ENCODE data around the gene PHGDH. TPM values are rescaled to one million over a fixed set of nuclear protein-coding genes. Genes with fewer than 3 reads are reported as not detected.

The PHGDH gene
- total RNA-seq, 1 experiment from 2014 or later: 373 TPM

DNA sequence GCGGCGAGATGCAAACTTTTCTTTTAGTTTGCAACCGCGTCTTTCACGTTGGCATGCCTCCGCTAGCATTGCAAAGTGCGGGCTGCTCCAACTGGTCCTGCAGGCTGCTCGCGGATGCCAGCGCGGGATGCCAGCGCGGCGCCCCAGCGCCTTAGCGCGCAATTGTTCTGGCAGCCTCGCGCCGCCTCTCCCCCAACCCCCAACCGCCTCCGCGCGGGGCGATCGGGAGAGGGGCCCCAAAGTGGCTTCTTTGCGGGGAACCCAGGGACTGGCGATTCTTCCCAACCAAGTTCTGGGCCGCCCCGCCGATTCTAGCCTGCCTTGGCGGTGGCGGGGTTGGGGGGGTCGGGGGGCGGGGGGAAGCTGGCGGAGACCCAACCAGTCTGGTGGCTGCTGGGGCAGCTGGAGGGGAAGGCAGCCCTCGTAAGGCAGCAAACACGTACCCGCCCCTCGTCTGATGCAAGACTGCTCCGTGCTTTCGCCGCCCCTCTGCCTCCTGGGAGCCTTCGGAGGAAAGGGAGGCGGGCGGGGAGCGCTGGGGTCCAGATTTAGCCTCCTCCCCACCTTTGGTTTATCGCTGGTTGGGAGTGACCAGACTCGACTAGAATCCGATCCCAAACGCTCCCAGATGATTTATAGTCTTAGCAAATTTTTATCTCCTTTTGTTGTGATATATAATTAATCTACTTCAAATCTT, 756 bp downstream of the PHGDH start:
- Histone ChIP-seq H3K27me3 (ENCODE audit: insufficient read depth, low read depth) (no peaks in the 10 kb centered on the region), H4K20me1 (ENCODE audit: insufficient read depth) (peaks cover 32% of the 10 kb centered on the region), H3K36me3 (ENCODE audit: low read depth) (peaks cover 29% of the 10 kb centered on the region), H3K4me2 (peak overlapping the region; percentile 98), H3K79me2 (ENCODE audit: low read depth) (peaks cover 53% of the 10 kb centered on the region), H3K27ac (peak overlapping the region; percentile 85), H2AFZ (peak overlapping the region; percentile 74), H3K4me1 (replicated peaks; ENCODE audit: insufficient read depth) (peaks cover 34% of the 10 kb centered on the region), H3K9me3 (ENCODE audit: insufficient read depth, low read depth) (no peaks in the 10 kb centered on the region), H3K4me3 (peak overlapping the region; percentile 93), H3K9me2 (ENCODE audit: insufficient read depth) (no peaks in the 10 kb centered on the region), H3F3A (ENCODE audit: insufficient read depth, low read depth) (peaks cover 14% of the 10 kb centered on the region; the same call in 1 of the 2 replicates)
- TF ChIP-seq CTCF (conservative IDR thresholded peaks at IDR 0.05) (no peak), EZH2 (IDR thresholded peaks at IDR 0.05; ENCODE audit: low read depth) (no peak)
- ChIA-PET CTCF (interaction anchor here (0.5 to 0.8 kb wide), 3 partner anchors 19 to 122 kb away, joined by 3 to 4 read pairs (median 3); no protein-coding TSS in a partner anchor), POLR2A (ENCODE audit: unreplicated experiment) (interaction anchor here (0.6 to 1.2 kb wide), 7 partner anchors 16 to 1147 kb away, joined by 3 to 42 read pairs (median 7); partner anchors contain the start of gene ZNF697)
- DNase-seq: peak; percentile 83 to 90
- no TSS peak for BruUV-seq (replicated peaks)
- intact Hi-C loops (cut with micrococcal nuclease; ENCODE audit: unreplicated experiment): loop anchor here (1.0 kb wide), 2 partner anchors 19 to 38 kb away; no protein-coding TSS in a partner anchor

GRCh38 chr1:119713039-119713748, 1.5 kb downstream of the PHGDH start:
- ChIA-PET POLR2A (ENCODE audit: unreplicated experiment) (interaction anchor here (0.7 to 1.2 kb wide), 2 partner anchors 26 to 53 kb away, joined by 3 to 5 read pairs; no protein-coding TSS in a partner anchor), CTCF (interaction anchor here (0.7 kb wide), 1 partner anchor 121 kb away, joined by 3 read pairs; no protein-coding TSS in a partner anchor)
- Histone ChIP-seq H4K20me1 (ENCODE audit: insufficient read depth) (peaks cover 39% of the 10 kb centered on the region), H3K27ac (peak overlapping the region; percentile 85), H2AFZ (peak overlapping the region; percentile 74; the same call in 1 of the 2 replicates), H3K9me3 (ENCODE audit: insufficient read depth, low read depth) (no peaks in the 10 kb centered on the region), H3K36me3 (ENCODE audit: low read depth) (peaks cover 36% of the 10 kb centered on the region), H3F3A (ENCODE audit: insufficient read depth, low read depth) (peaks cover 14% of the 10 kb centered on the region; the same call in 1 of the 2 replicates), H3K27me3 (ENCODE audit: insufficient read depth, low read depth) (no peaks in the 10 kb centered on the region), H3K4me3 (peak overlapping the region; percentile 93), H3K4me2 (peak overlapping the region; percentile 98), H3K9me2 (ENCODE audit: insufficient read depth) (no peaks in the 10 kb centered on the region), H3K79me2 (ENCODE audit: low read depth) (peaks cover 60% of the 10 kb centered on the region), H3K4me1 (replicated peaks; ENCODE audit: insufficient read depth) (peaks cover 39% of the 10 kb centered on the region)
- TF ChIP-seq EZH2 (IDR thresholded peaks at IDR 0.05; ENCODE audit: low read depth) (no peak), CTCF (conservative IDR thresholded peaks at IDR 0.05) (peak; percentile 11; the same call in 1 of the 2 replicates)
- TSS peak; percentile 68 for BruUV-seq (replicated peaks)
- peak in 1 of 2 experiments; percentile 35 for DNase-seq
- intact Hi-C loops (cut with micrococcal nuclease; ENCODE audit: unreplicated experiment): no loop called here

DNA sequence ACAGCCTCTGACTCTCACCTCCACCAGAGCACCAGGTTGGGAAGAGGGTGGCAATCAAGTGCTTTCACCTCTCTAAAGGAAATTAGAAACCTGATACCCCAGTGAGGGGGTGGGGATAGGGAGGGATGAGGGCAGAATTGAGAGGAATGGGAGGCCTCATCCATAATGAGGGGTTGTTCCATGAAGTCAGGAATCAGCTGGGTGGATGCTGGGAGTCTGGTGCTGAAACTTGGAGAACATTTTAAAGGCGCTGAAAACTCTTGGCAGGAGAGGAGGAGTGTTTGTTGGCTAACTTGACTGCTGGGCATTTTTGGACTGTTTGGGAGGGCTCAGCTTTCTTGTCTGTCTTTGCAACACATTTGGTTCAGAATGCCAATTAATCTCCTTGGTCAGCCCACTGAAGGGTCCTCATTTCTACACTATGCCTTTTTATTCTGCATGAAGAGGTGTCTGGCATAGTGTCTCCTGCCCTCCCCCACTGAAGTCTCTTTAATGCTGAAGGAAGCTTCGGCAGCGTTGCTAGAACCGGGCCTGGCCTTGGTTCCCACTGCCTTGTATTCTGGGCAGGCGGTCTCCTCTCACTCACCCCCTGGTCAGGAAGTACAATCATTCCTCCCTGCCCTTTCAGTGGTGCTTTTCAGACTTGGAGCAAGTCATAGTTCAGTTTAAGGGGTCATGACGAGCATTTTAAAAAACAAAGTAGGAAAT, 2.2 kb downstream of the PHGDH start:
- Histone ChIP-seq H3K27ac (peak overlapping the region; percentile 85; the same call in 1 of the 2 replicates), H2AFZ (no peak overlapping the region), H3K9me3 (ENCODE audit: insufficient read depth, low read depth) (no peaks in the 10 kb centered on the region), H3K9me2 (ENCODE audit: insufficient read depth) (no peaks in the 10 kb centered on the region), H3F3A (ENCODE audit: insufficient read depth, low read depth) (peaks cover 14% of the 10 kb centered on the region; the same call in 1 of the 2 replicates), H3K4me3 (peak overlapping the region; percentile 93), H3K36me3 (ENCODE audit: low read depth) (peaks cover 41% of the 10 kb centered on the region), H3K79me2 (ENCODE audit: low read depth) (peaks cover 67% of the 10 kb centered on the region), H4K20me1 (ENCODE audit: insufficient read depth) (peaks cover 46% of the 10 kb centered on the region), H3K4me2 (peak overlapping the region; percentile 98), H3K4me1 (replicated peaks; ENCODE audit: insufficient read depth) (peaks cover 39% of the 10 kb centered on the region), H3K27me3 (ENCODE audit: insufficient read depth, low read depth) (no peaks in the 10 kb centered on the region)
- ChIA-PET POLR2A (ENCODE audit: unreplicated experiment) (no interaction called here), CTCF (no interaction called here)
- DNase-seq: peak in 1 of 2 experiments; percentile 34
- no TSS peak for BruUV-seq (replicated peaks)
- TF ChIP-seq CTCF (conservative IDR thresholded peaks at IDR 0.05): no peak
- TF ChIP-seq EZH2 (IDR thresholded peaks at IDR 0.05; ENCODE audit: low read depth): no peak
- intact Hi-C loops (cut with micrococcal nuclease; ENCODE audit: unreplicated experiment): no loop called here
